Naive thymus-derived CD8-positive, alpha-beta T cell (primary cell): ENCODE data around the gene NPB. TPM values are rescaled to one million over a fixed set of nuclear protein-coding genes. Genes with fewer than 3 reads are reported as not detected.

Source experiments
- ATAC-seq, 2 donors: fragments of 150-1000 bp; cut with Tn5 transposase in 1 of 2; sonication (Bioruptor Pico), chemical (Tn5 transposase) in 1 of 2; 1 replicate in 1 of 2; 2 replicates in 1 of 2; pipeline ENCODE4 v1.10.0; 2021; ENCODE audit warnings: mild to moderate bottlenecking in 2 of 2, moderate library complexity in 2 of 2
- POLR2A ChIA-PET: fragments of 350-600 bp; sonication (Branson Sonifier 250); formaldehyde crosslinking; loops from one replicate; lab custom pipeline; 2021; ENCODE audit warnings: antibody characterized with exemption; lab: Charles Lee
- DNase-seq, 10 donors: peaks; one replicate each; pipeline versions ENCODE4 v3.0.0 to v3.0.0-alpha.2; 2020 to 2022
- H3K27ac Mint-ChIP-seq, 10 donors: one replicate each; pipeline ENCODE4 v1.8.0; 2020 to 2022; ENCODE audit warnings: mild to moderate bottlenecking in 10 of 10, mixed read lengths in 10 of 10, moderate library complexity in 4 of 10, inconsistent platforms in 1 of 10
- H3K27me3 Mint-ChIP-seq, 5 donors: one replicate each; pipeline ENCODE4 v1.8.0; 2021 to 2022; ENCODE audit warnings: mixed read lengths in 5 of 5
- H3K36me3 Mint-ChIP-seq, 3 donors: one replicate each; pipeline ENCODE4 v1.8.0; 2020 to 2022; ENCODE audit warnings: mixed read lengths in 3 of 3, mild to moderate bottlenecking in 2 of 3, inconsistent platforms in 1 of 3
- H3K4me1 Mint-ChIP-seq, 4 donors: one replicate each; pipeline ENCODE4 v1.8.0; 2021 to 2022; ENCODE audit warnings: mixed read lengths in 4 of 4
- H3K4me3 Mint-ChIP-seq, 10 donors: one replicate each; pipeline ENCODE4 v1.8.0; 2020 to 2022; ENCODE audit warnings: mild to moderate bottlenecking in 10 of 10, mixed read lengths in 10 of 10, moderate library complexity in 6 of 10, inconsistent platforms in 1 of 10
- H3K9me3 Mint-ChIP-seq, 9 donors: one replicate each; pipeline ENCODE4 v1.8.0; 2020 to 2022; ENCODE audit warnings: mixed read lengths in 9 of 9, mild to moderate bottlenecking in 3 of 9, inconsistent platforms in 1 of 9, moderate library complexity in 1 of 9
- polyA plus RNA-seq, 3 donors: library from polyadenylated mRNA; unstranded; fragments of 300-500 nt; fragmentation: Illumina TruSeq; gene quantifications; one replicate each; pipeline ENCODE4 v1.2.3, GENCODE V29; 2021
- total RNA-seq, 8 experiments: library from RNA in 2 of 8; stranded (reverse) in 2 of 8; gene quantifications; one replicate each; pipeline ENCODE4 v1.2.3 and lab custom pipeline; 2021 to 2026

NPB gene
- total and polyA plus RNA-seq, 5 experiments from 2014 or later = 0.69 to 1.0 TPM; not detected in 3

DNA sequence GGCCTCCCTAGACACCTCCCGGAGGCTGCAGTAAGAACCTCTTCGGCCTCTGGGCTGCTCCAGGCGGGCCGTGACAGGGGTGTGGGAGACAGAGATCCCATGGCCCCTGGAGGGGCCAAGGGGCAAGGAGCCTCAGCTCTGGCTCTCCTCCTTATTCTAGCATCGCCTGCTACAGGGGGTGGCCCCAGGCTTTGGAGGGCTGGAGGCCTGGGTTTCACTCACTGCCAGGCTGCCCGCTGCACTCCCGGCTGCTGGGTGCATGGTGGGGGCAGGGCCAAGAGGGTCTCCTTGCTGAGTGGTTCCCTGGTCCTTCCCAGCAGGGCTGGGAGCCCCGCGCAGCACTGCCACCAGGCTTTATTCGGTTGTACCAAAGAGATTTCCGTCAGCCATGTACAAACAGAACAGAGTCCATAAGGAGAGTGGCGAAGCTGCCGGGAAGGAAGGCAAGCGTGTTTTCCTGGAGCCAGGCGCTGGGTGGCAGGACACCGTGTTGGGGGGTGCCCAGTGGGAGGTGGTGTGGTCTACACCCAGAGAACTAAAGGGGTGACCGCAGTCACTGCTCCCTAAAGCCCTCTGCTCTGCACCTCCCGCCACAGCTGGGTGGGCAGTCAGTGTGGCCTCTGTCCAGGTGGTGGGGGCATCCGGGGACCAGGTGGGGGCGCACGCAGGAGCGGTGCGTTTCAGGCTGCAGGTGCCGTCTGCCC, 2.0 kb downstream of the NPB start:
- Mint-ChIP-seq H3K27me3 (peaks cover 5 to 13% (median 10%) of the 10 kb centered on the region in 5 donors), H3K4me3 (no peak overlapping the region), H3K4me1 (peaks cover 2 to 10% (median 7%) of the 10 kb centered on the region in 4 donors), H3K36me3 (peaks cover 0 to 19% (median 12%) of the 10 kb centered on the region in 3 donors), H3K27ac (no peak overlapping the region), H3K9me3 (no peaks in the 10 kb centered on the region)
- DNase-seq = no peak
- POLR2A ChIA-PET = no interaction called here
- ATAC-seq = no peak

DNA sequence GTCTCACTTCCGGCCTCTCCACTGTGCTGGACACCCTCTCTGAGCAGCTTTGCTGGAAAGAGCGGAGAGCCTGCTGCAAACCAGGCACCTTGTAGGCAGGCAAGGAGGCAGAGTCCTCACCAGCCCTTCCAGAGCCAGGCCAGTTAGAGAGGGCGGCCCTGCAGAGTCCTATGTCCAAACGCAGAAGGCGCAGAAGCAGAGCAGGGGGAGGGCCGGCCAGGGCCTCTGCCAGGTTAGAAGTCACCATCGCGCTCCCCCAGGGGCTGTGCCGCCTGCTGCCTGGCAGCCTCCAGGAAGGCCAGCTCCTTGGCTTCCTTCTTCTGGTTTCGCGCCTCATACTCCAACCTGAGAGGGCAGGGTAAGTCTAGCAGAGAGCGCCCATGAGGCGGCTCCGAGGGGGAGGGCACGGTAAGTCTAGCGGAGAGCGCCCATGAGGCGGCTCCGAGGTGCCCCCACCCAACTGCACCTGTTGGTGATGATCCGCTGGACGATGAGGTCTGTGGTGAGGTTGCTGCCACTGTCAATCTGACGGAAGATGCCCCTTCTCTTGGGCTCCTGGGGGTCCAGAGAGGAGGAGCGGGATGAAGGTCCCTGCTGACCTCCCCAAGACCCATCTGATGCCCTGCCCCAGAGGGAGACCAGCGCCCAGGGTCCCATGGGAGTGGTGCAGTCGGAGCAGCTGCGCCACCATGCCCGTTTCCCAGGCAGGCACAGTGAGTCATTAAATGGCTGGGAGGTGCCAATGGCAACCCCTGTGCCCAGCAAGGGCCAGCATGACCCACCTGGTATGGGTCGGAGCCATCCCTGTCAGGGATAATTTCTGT, 2.8 kb downstream of the NPB start:
- Mint-ChIP-seq H3K4me1 (peaks cover 2 to 10% (median 9%) of the 10 kb centered on the region in 4 donors), H3K4me3 (no peak overlapping the region), H3K27me3 (peaks cover 5 to 13% (median 10%) of the 10 kb centered on the region in 5 donors), H3K36me3 (peaks cover 0 to 18% (median 11%) of the 10 kb centered on the region in 3 donors), H3K9me3 (no peaks in the 10 kb centered on the region), H3K27ac (no peak overlapping the region)
- DNase-seq = no peak
- no peak for ATAC-seq
- POLR2A ChIA-PET = no interaction called here

DNA sequence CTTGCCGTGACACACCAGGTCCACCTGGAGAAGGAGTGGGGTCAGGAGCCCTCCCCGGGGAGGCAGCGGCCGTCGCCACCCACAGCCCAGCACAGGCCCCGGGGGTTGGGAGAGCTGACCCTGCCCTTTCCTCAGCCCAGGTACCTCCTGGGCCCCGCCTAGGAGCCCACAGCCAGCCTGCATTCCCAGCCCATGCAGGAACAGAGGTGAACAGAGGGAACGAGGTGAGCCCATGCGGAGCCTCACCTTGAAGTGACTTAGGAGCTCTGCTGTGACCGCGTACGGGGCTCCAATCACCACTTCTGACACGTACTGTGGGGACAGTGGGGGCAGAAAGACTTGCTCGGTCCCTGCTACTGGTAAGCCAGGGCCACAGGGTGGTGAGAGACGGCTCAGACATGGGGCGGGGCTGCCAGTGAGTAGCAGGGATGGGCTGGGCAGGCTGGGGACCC, 3.4 kb downstream of the NPB start:
- Mint-ChIP-seq H3K36me3 (peaks cover 0 to 12% (median 6%) of the 10 kb centered on the region in 3 donors), H3K4me3 (no peak overlapping the region), H3K9me3 (no peaks in the 10 kb centered on the region), H3K4me1 (peaks cover 2 to 13% (median 10%) of the 10 kb centered on the region in 4 donors), H3K27ac (no peak overlapping the region), H3K27me3 (peaks cover 5 to 12% (median 10%) of the 10 kb centered on the region in 5 donors)
- DNase-seq = no peak
- POLR2A ChIA-PET = interaction anchor here (0.7 kb wide), 1 partner anchor 14 kb away, joined by 3 read pairs; the partner anchor contains the start of genes ALYREF and ANAPC11
- no peak for ATAC-seq

DNA sequence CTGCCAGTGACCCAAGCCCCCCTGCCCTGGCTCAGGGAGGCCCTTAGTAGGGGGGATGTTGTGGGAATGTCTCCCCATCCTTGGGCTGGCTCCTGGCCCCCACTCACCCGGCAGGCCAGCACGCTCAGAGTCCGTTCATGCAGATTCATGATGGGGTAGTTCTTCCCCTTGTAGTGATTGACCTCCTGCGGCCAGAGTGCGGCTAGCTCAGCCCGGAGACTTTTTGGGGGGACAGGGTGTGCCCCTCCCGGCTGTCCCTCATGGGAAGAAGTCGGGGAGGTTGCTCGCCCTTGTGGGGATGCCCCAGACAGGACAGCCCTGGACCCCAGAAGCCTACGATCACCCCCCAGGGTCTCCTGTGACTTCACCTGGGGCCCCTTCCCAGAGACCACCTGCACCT, 4.0 kb downstream of the NPB start:
- DNase-seq = no peak
- Mint-ChIP-seq H3K27ac (no peak overlapping the region), H3K9me3 (no peaks in the 10 kb centered on the region), H3K36me3 (peaks cover 0 to 6% (median 2%) of the 10 kb centered on the region in 3 donors), H3K27me3 (peaks cover 3 to 7% (median 4%) of the 10 kb centered on the region in 5 donors), H3K4me1 (peaks cover 0 to 10% (median 7%) of the 10 kb centered on the region in 4 donors), H3K4me3 (no peak overlapping the region)
- no peak for ATAC-seq
- POLR2A ChIA-PET = interaction anchor here (0.7 kb wide), 1 partner anchor 14 kb away, joined by 3 read pairs; the partner anchor contains the start of genes ALYREF and ANAPC11

DNA sequence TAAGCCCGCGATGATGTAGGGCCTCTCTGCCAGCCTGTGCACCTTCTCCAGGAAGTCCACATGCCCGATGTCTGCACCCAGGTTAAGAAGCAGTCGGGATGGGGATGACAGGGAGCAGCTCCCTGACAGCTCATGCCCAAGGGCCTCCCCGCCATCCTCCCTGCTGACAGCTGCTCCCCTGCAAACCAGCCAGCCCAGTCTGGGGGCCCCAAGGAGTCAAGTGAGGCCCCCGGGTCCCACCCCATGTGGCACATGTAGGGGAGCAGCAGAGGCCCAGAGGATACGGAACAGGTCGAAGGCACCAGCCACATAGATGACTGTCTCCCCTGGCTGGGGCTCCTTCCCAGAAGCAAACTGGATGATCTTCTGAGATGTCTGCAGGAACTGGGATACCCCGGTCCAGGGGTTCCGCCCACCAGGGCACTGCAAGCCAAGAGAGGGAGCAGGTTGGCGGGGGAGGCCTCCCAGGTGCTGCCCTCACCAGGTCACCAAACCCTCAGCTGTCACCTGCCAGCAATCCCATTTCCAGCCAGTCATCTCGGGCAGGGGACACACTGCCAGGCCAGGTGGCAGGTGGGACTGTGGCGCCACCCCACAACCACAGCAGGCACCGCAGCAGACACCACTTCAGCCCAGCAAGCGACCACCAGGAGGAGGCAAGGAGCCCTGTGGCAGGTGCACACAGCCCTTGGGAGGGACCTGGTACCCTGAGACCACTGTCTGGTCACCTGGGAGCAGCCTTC, 4.6 kb downstream of the NPB start:
- Mint-ChIP-seq H3K4me3 (peak overlapping the region in 1 of 10 donors; percentile 10), H3K4me1 (peaks cover 0 to 8% (median 5%) of the 10 kb centered on the region in 4 donors), H3K27me3 (peaks cover 0 to under 1% (median 0%) of the 10 kb centered on the region in 5 donors), H3K36me3 (peaks cover 0 to 5% (median 0%) of the 10 kb centered on the region in 3 donors), H3K27ac (no peak overlapping the region), H3K9me3 (no peaks in the 10 kb centered on the region)
- ATAC-seq (no peak), DNase-seq (no peak)
- POLR2A ChIA-PET = no interaction called here

DNA sequence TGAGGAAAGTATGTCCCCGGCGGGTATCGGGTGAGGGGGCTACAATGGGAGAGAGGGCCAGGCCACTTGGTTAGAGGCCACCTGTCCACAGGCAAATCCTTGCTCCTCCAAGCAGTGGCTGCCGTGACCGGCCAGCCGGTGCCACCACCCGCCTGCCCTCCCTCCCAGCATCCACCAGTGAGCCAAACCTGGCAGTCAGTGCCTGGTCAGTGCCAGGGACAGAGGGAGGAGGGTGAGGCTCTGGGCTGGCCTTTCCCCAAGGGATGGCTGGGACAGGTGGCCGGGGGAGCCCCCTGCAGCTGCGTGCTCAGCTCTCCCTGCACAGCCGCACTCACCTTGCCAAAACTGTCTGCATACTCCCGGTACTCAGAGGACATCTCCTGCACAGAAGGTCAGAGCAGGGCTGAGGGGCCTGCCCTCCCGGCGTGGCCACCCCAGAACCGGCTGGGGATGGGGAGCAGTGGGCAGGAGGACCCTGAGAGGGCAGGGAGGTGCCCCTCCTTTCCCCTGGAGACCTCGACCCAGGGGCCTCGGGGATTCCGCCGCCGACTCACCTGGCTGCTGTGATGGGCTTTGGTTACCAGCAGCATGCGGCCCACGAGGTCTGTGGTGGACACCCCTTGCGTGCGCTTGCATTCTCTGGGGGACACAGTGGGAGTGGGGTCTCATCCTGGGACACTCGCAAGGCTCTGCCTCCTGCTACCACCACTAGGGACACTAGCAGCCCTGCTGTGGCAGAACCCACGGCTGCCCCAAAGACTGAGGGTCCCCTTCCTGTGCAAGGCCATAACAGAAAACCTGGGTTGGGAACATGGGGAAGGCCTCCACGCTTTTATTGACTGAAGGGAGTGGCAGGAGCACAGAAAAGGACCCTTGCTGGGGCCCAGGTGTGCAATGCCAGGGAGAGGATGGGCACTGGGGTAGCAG, 5.4 kb downstream of the NPB start:
- POLR2A ChIA-PET = interaction anchor here (0.8 to 1.4 kb wide), 2 partner anchors 9 to 10 kb away, joined by 3 to 4 read pairs; no protein-coding TSS in a partner anchor
- ATAC-seq (no peak), DNase-seq (no peak)
- no peak overlapping the region for H3K27ac Mint-ChIP-seq
- H3K36me3 Mint-ChIP-seq = peaks cover 0 to 7% (median 0%) of the 10 kb centered on the region in 3 donors
- no peak overlapping the region for H3K4me3 Mint-ChIP-seq
- no peaks in the 10 kb centered on the region for H3K27me3 Mint-ChIP-seq
- H3K4me1 Mint-ChIP-seq = peaks cover 0 to 11% (median 8%) of the 10 kb centered on the region in 4 donors
- no peaks in the 10 kb centered on the region for H3K9me3 Mint-ChIP-seq

DNA sequence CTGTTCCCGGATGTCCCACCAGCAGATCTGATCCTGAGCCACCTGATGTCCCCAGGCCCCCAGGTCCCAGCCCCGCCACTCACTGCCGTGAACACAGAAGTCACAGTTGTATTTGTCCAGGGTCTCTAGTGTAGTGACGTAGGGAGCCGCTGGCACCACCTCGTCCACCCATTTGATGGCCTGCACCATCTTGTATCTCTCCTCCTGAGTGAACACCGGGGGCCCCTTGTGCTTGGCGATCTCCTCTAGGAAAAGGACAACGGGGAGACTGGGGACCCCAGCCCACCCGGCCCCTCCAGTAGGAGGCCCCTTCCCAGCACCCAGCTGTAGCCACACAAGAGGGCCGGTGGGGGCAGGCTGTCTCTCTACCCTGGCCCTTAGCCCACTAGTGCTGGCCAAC, 6.8 kb downstream of the NPB start:
- peaks cover 0 to 13% (median 9%) of the 10 kb centered on the region in 4 donors for H3K4me1 Mint-ChIP-seq
- H3K27ac Mint-ChIP-seq = no peak overlapping the region
- ATAC-seq (no peak), DNase-seq (no peak)
- POLR2A ChIA-PET = interaction anchor here (1.4 kb wide), 1 partner anchor 8 kb away, joined by 3 read pairs; no protein-coding TSS in a partner anchor
- H3K9me3 Mint-ChIP-seq = no peaks in the 10 kb centered on the region
- H3K36me3 Mint-ChIP-seq = peaks cover 0 to 16% (median 4%) of the 10 kb centered on the region in 3 donors
- H3K27me3 Mint-ChIP-seq = no peaks in the 10 kb centered on the region
- peak overlapping the region in 1 of 10 donors; percentile 10 for H3K4me3 Mint-ChIP-seq

DNA sequence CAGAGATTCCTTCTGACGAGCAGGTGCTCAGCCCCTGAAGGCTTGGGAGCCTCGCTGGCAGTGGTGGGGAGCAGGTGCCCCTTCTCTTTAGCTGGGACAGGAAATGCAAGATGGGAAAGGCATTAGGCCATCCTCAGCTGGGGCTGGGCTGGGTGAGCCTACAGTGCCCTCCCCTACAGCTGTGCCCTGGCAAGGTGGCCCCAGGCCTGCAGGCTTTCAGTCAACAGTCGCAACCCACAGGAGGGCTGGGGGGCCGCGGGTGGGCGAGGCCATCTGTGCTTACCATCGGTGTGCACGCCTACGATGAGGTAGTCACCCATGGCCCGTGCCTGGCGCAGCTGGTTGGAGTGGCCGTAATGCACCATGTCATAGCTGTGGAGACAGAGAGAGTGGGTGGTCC, 7.2 kb downstream of the NPB start:
- DNase-seq (no peak), ATAC-seq (no peak)
- H3K36me3 Mint-ChIP-seq = peaks cover 0 to 16% (median 4%) of the 10 kb centered on the region in 3 donors
- no peaks in the 10 kb centered on the region for H3K27me3 Mint-ChIP-seq
- H3K27ac Mint-ChIP-seq = no peak overlapping the region
- peak overlapping the region in 8 of 10 donors; percentile 11 to 91 (median 52) for H3K4me3 Mint-ChIP-seq
- POLR2A ChIA-PET = interaction anchor here (2.6 kb wide), 1 partner anchor 16 kb away, joined by 16 read pairs; the partner anchor contains the start of genes ALYREF and ANAPC11
- peaks cover 0 to 14% (median 9%) of the 10 kb centered on the region in 4 donors for H3K4me1 Mint-ChIP-seq
- no peaks in the 10 kb centered on the region for H3K9me3 Mint-ChIP-seq

DNA sequence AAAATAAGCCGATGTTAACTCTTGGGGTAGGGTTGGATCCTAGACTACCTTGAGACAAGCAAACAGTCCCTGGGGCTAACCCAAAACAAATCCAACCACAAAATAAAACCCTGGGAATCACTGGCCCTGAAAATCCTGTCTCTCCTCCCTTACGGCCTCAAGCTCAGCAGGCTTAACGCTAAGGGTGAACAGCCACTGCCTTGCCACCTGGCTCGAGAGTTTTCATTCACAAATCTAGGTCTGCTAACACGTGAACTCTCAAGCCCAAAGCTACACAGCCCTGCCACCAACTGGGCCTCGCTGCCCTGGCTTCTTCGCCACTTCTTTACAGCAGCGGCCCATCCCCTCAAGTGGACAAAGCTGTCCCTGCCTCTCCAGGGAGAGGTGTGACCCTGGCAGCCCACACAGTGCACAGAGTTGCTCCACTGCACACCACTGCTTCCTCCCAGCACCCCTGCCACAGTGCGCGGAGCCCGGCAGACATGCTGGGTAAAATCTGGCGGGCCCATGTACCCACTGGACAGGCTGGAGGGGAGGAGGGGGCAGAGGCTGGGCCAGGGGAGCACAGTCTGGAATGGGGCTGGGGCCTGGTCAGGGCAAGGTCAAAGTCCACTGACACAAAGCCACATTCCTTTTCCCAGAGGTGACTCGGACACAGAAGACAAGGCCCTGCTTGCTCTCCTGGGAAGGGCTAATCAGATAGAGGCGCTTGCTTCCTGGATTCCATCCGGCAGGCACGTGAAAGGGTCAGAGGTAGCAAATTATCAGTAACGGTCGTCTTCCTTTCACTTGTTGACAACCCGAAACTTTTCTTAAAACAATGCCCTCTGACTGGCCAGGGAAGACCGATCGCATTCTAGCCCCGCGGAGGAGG, 8.2 kb downstream of the NPB start:
- H3K4me1 Mint-ChIP-seq = peaks cover 0 to 18% (median 9%) of the 10 kb centered on the region in 4 donors
- ATAC-seq (no peak), DNase-seq (no peak)
- H3K27me3 Mint-ChIP-seq = no peaks in the 10 kb centered on the region
- peaks cover 0 to 22% (median 4%) of the 10 kb centered on the region in 3 donors for H3K36me3 Mint-ChIP-seq
- POLR2A ChIA-PET = interaction anchor here (1.9 to 2.6 kb wide), 2 partner anchors 17 to 38 kb away, joined by 14 to 16 read pairs; partner anchors contain the start of genes ALYREF and ANAPC11
- H3K9me3 Mint-ChIP-seq = no peaks in the 10 kb centered on the region
- peak overlapping the region in 6 of 10 donors; percentile 38 to 78 (median 64) for H3K27ac Mint-ChIP-seq
- H3K4me3 Mint-ChIP-seq = peak overlapping the region; percentile 69 to 91 (median 84)

DNA sequence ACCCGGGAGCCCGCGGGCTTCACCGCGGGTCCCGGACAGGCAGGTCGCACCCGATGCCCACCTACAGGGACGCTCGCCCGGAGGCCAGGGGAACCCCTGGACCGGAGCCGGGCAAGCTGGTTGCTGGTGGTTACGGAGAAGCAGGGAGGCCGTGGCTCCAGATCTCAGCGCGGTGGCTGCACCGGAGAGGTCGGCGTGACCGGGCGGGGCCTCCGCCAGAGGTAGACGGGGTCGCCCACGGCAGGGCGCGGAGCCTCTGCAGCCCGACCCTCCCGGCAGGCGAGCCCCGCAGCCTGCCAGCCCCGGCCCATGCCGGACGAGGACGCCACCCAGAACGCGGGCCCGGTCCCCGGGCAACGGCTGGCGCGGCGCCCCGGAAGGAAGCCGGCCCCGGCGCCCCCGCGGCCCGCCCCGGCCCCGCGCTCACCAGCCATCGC, 8.8 kb downstream of the NPB start:
- DNase-seq = no peak
- POLR2A ChIA-PET = interaction anchor here (1.1 to 2.6 kb wide), 3 partner anchors 18 to 58 kb away, joined by 3 to 16 read pairs (median 14); partner anchors contain the start of genes ALYREF and ANAPC11
- ATAC-seq = no peak
- peaks cover 2 to 22% (median 10%) of the 10 kb centered on the region in 4 donors for H3K4me1 Mint-ChIP-seq
- peaks cover 0 to 23% (median 4%) of the 10 kb centered on the region in 3 donors for H3K36me3 Mint-ChIP-seq
- H3K27me3 Mint-ChIP-seq = no peaks in the 10 kb centered on the region
- peak overlapping the region; percentile 69 to 91 (median 84) for H3K4me3 Mint-ChIP-seq
- peak overlapping the region in 2 of 10 donors; percentile 38 to 78 for H3K27ac Mint-ChIP-seq
- no peaks in the 10 kb centered on the region for H3K9me3 Mint-ChIP-seq
